IMR-90 (cell line): ENCODE results near the gene AGK. TPM values are rescaled to one million over a fixed set of nuclear protein-coding genes. Genes with fewer than 3 reads are reported as not detected.

Experiments used
- ATAC-seq: fragments of 200-7000 bp; cut with Tn5 transposase; 2 replicates; pipeline ENCODE4 v1.9.1; 2020; ENCODE audit warnings: low read depth, mild to moderate bottlenecking, moderate library complexity
- BruUV-seq: library from RNA; stranded (reverse); fragments of 400-500 nt; replicated peaks from 2 replicates; lab custom pipeline; 2021; lab: Mats Ljungman, UMichigan
- CTCF ChIA-PET: fragments of 300-600 bp; formaldehyde crosslinking; extraction: SDS; loops from one replicate; lab custom pipeline; 2021; ENCODE audit warnings: antibody characterized with exemption; lab: Yijun Ruan, JAX
- POLR2A ChIA-PET: fragments of 300-600 bp; sonication (Branson Sonifier 250); formaldehyde crosslinking; loops from one replicate; lab custom pipeline; 2022; ENCODE audit warnings: antibody characterized with exemption; ENCODE audit not compliant: unreplicated experiment; lab: Charles Lee
- DNase-seq: peaks from one replicate; pipeline ENCODE4 v3.0.0; 2013
- H2AFZ ChIP-seq: replicated peaks from 2 replicates; pipeline ENCODE3; 2013; ENCODE audit warnings: low read length, mild to moderate bottlenecking; ENCODE audit not compliant: poor library complexity
- H2AK5ac ChIP-seq: 2 replicates; pipeline ENCODE4 v1.6.1; 2013; ENCODE audit warnings: low read depth, low read length, inconsistent platforms
- H2AK9ac ChIP-seq: replicated peaks from 2 replicates; pipeline ENCODE3; 2013; ENCODE audit warnings: mild to moderate bottlenecking, low read depth, low read length, moderate library complexity; ENCODE audit not compliant: poor library complexity
- H2BK120ac ChIP-seq: 2 replicates; pipeline ENCODE4 v1.6.1; 2013; ENCODE audit warnings: low read depth, low read length, inconsistent platforms
- H2BK15ac ChIP-seq: 3 replicates; pipeline ENCODE4 v1.6.1; 2013; ENCODE audit warnings: low read depth, low read length, inconsistent platforms
- H2BK20ac ChIP-seq: 2 replicates; pipeline ENCODE4 v1.6.1; 2013; ENCODE audit warnings: low read depth, mild to moderate bottlenecking, inconsistent platforms, low read length, moderate library complexity
- H2BK5ac ChIP-seq: 2 replicates; pipeline ENCODE4 v1.6.1; 2013; ENCODE audit warnings: mild to moderate bottlenecking, low read depth, low read length, inconsistent platforms; ENCODE audit not compliant: poor library complexity, severe bottlenecking
- H3K14ac ChIP-seq: replicated peaks from 2 replicates; pipeline ENCODE4 v1.6.1; 2013; ENCODE audit warnings: low read depth, low read length, inconsistent platforms
- H3K18ac ChIP-seq: 2 replicates; pipeline ENCODE4 v1.6.1; 2013; ENCODE audit warnings: low read depth, low read length, control low read depth
- H3K23ac ChIP-seq: 2 replicates; pipeline ENCODE4 v1.6.1; 2013; ENCODE audit warnings: low read depth, low read length, inconsistent platforms
- H3K27ac ChIP-seq: 2 replicates; pipeline ENCODE4 v1.5.1; 2013; ENCODE audit warnings: mild to moderate bottlenecking, control low read depth, low read length; ENCODE audit not compliant: insufficient read depth
- H3K27me3 ChIP-seq: 2 replicates; pipeline ENCODE4 v1.6.1; 2013; ENCODE audit warnings: low read length; ENCODE audit not compliant: control insufficient read depth, insufficient read depth
- H3K36me3 ChIP-seq: 2 replicates; pipeline ENCODE4 v1.6.1; 2013; ENCODE audit warnings: low read length, mixed read lengths; ENCODE audit not compliant: control insufficient read depth, insufficient read depth
- H3K4ac ChIP-seq: 2 replicates; pipeline ENCODE4 v1.6.1; 2013; ENCODE audit warnings: low read depth, low read length, inconsistent platforms
- H3K4me1 ChIP-seq: 2 replicates; pipeline ENCODE4 v1.6.1; 2013; ENCODE audit warnings: low read length, mixed read lengths; ENCODE audit not compliant: control insufficient read depth, insufficient read depth
- H3K4me2 ChIP-seq: 2 replicates; pipeline ENCODE4 v1.6.1; 2013; ENCODE audit warnings: low read depth, mild to moderate bottlenecking, control low read depth, low read length, moderate library complexity
- H3K4me3 ChIP-seq: 2 replicates; pipeline ENCODE4 v1.5.1; 2013; ENCODE audit warnings: low read depth, mild to moderate bottlenecking, control low read depth, low read length, moderate library complexity; ENCODE audit not compliant: insufficient read depth
- H3K56ac ChIP-seq: 2 replicates; pipeline ENCODE4 v1.6.1; 2013; ENCODE audit warnings: low read length, inconsistent platforms; ENCODE audit not compliant: insufficient read depth; ENCODE audit errors: extremely low read depth
- H3K79me1 ChIP-seq, 2 experiments: 2 replicates each; pipeline ENCODE4 v1.6.1; 2013; ENCODE audit warnings: low read length in 2 of 2, inconsistent platforms in 1 of 2, low read depth in 1 of 2
- H3K9ac ChIP-seq: 2 replicates; pipeline ENCODE4 v1.6.1; 2013; ENCODE audit warnings: low read depth, low read length, control low read depth
- H3K9me1 ChIP-seq: 2 replicates; pipeline ENCODE4 v1.6.1; 2013; ENCODE audit warnings: low read length, inconsistent platforms; ENCODE audit not compliant: insufficient read depth
- H3K9me3 ChIP-seq: 2 replicates; pipeline ENCODE4 v1.6.1; 2013; ENCODE audit warnings: low read length; ENCODE audit not compliant: control insufficient read depth, insufficient read depth
- H4K20me1 ChIP-seq: 2 replicates; pipeline ENCODE4 v1.6.1; 2013; ENCODE audit warnings: low read length, inconsistent platforms; ENCODE audit not compliant: insufficient read depth
- H4K5ac ChIP-seq: 2 replicates; pipeline ENCODE4 v1.6.1; 2013; ENCODE audit warnings: mild to moderate bottlenecking, low read depth, low read length, control low read depth
- H4K8ac ChIP-seq, 2 experiments: 2 replicates each; pipeline ENCODE4 v1.6.1; 2013; ENCODE audit warnings: low read depth in 2 of 2, low read length in 2 of 2, control low read depth in 1 of 2, inconsistent platforms in 1 of 2
- H4K91ac ChIP-seq: 2 replicates; pipeline ENCODE4 v1.6.1; 2013; ENCODE audit warnings: low read depth, low read length, inconsistent platforms; ENCODE audit not compliant: insufficient read depth
- BHLHE40 ChIP-seq: fragments of 150-350 bp; IDR thresholded peaks from 2 replicates; pipeline ENCODE4 v1.6.1; 2016; ENCODE audit warnings: mild to moderate bottlenecking, low read depth, low read length
- CEBPB ChIP-seq: IDR thresholded peaks from 2 replicates; pipeline ENCODE4 v1.6.1; 2012; ENCODE audit warnings: low read depth, low read length, improper control_type of control experiment
- CHD1 ChIP-seq: IDR thresholded peaks from 2 replicates; pipeline ENCODE4 v1.6.1; 2012; ENCODE audit warnings: low read depth, low read length, improper control_type of control experiment
- CTCF ChIP-seq: conservative IDR thresholded peaks from 2 replicates; pipeline ENCODE4 v1.5.1; 2012; ENCODE audit warnings: mild to moderate bottlenecking, low read depth, low read length, improper control_type of control experiment
- ELK1 ChIP-seq: fragments of 150-350 bp; IDR thresholded peaks from 2 replicates; pipeline ENCODE4 v1.6.1; 2016; ENCODE audit warnings: low read depth, mild to moderate bottlenecking, low read length, moderate library complexity, borderline replicate concordance
- FOS ChIP-seq: fragments of 150-350 bp; IDR thresholded peaks from 2 replicates; pipeline ENCODE4 v1.6.1; 2016; ENCODE audit warnings: low read depth, low read length
- MAFK ChIP-seq: IDR thresholded peaks from 2 replicates; pipeline ENCODE4 v1.6.1; 2012; ENCODE audit warnings: low read depth, low read length, improper control_type of control experiment
- MAZ ChIP-seq: IDR thresholded peaks from 2 replicates; pipeline ENCODE4 v1.6.1; 2012; ENCODE audit warnings: low read depth, mild to moderate bottlenecking, low read length, improper control_type of control experiment, moderate library complexity, borderline replicate concordance
- MXI1 ChIP-seq: IDR thresholded peaks from 2 replicates; pipeline ENCODE4 v1.6.1; 2012; ENCODE audit warnings: low read depth, mild to moderate bottlenecking, low read length, moderate library complexity, borderline replicate concordance
- NFE2L2 ChIP-seq: fragments of 150-350 bp; IDR thresholded peaks from 2 replicates; pipeline ENCODE4 v1.6.1; 2016; ENCODE audit warnings: low read depth, mild to moderate bottlenecking, low read length
- POLR2A ChIP-seq: IDR thresholded peaks from 2 replicates; pipeline ENCODE4 v1.6.1; 2012; ENCODE audit warnings: mild to moderate bottlenecking, low read depth, low read length
- RAD21 ChIP-seq: IDR thresholded peaks from 2 replicates; pipeline ENCODE4 v1.6.1; 2012; ENCODE audit warnings: low read length, improper control_type of control experiment
- RCOR1 ChIP-seq: IDR thresholded peaks from 2 replicates; pipeline ENCODE4 v1.6.1; 2012; ENCODE audit warnings: mild to moderate bottlenecking, low read length, improper control_type of control experiment; ENCODE audit not compliant: insufficient replicate concordance
- RFX5 ChIP-seq: IDR thresholded peaks from 2 replicates; pipeline ENCODE4 v1.8.0; 2012; ENCODE audit warnings: low read depth, mild to moderate bottlenecking, low read length, moderate library complexity
- SMC3 ChIP-seq: fragments of 150-350 bp; IDR thresholded peaks from 2 replicates; pipeline ENCODE4 v1.6.1; 2016; ENCODE audit warnings: low read depth, mild to moderate bottlenecking, antibody characterized with exemption, low read length, moderate library complexity
- WGBS, 2 experiments: methylation state at CpG; one replicate each; pipeline versions ENCODE4 v1.1.5 to v1.1.7; 2013; ENCODE audit warnings: missing lambda C conversion rate in 2 of 2; ENCODE audit not compliant: insufficient read length in 1 of 2; ENCODE audit errors: extremely low coverage in 2 of 2; 5-methylcytosine and 5-hydroxymethylcytosine counted together
- dilution Hi-C: fragments of 300-500 bp; cut with HindIII; formaldehyde crosslinking; loops from one replicate; pipeline ENCODE4 v1.14.3; 2018; ENCODE audit warnings: low sequenced_read_pairs; ENCODE audit not compliant: unreplicated experiment
- in situ Hi-C: fragments of 300-500 bp; cut with MboI; formaldehyde crosslinking; loops from 3 replicates; pipeline ENCODE4 v1.14.3; 2019; ENCODE audit warnings: low sequenced_read_pairs, inconsistent platforms, mixed read lengths
- intact Hi-C: fragments of 100-400 bp; cut with micrococcal nuclease; formaldehyde crosslinking; loops from 2 replicates; pipeline ENCODE4 v1.10.0; 2022
- polyA plus RNA-seq, 3 experiments: library from polyadenylated mRNA; depleted of rRNA; stranded (reverse); fragments of >200 nt; gene quantifications; 2 replicates each; pipeline ENCODE4 v1.2.3, GENCODE V29; 2012; ENCODE audit warnings: low replicate concordance in 1 of 3
- total RNA-seq: library from RNA; depleted of rRNA; stranded (reverse); fragments of >200 nt; gene quantifications from 2 replicates; pipeline ENCODE4 v1.2.3, GENCODE V29; 2012

The AGK gene
- total and polyA plus RNA-seq, 2 of the 4 experiments (the other 2 are of a cell fraction) = 35.5 to 37.3 TPM

- no peak overlapping the region for H3K27ac ChIP-seq
- H3K4me1 ChIP-seq = no peaks in the 10 kb centered on the region
- H3K27me3 ChIP-seq = no peaks in the 10 kb centered on the region
- H4K8ac ChIP-seq = no peak overlapping the region
- no peak overlapping the region for H3K23ac ChIP-seq
- H3K56ac ChIP-seq = no peak overlapping the region
- no peak overlapping the region for H2AFZ ChIP-seq
- H3K14ac ChIP-seq = no peak overlapping the region
- intact Hi-C loops (no loop called here), dilution Hi-C loops (no loop called here), in situ Hi-C loops (no loop called here)
- no peaks in the 10 kb centered on the region for H3K9me3 ChIP-seq
- no peak overlapping the region for H3K18ac ChIP-seq
- H2BK5ac ChIP-seq = no peak overlapping the region
- WGBS, 2 experiments = no CpG with 5 or more reads among the region's 6 CpGs
- DNase-seq = no peak
- H3K36me3 ChIP-seq = peaks cover 11% of the 10 kb centered on the region
- POLR2A ChIA-PET = interaction anchor here (0.6 kb wide), 2 partner anchors 12 to 864 kb away, joined by 3 to 7 read pairs; no protein-coding TSS in a partner anchor
- H4K91ac ChIP-seq = no peak overlapping the region
- no peak overlapping the region for H2BK120ac ChIP-seq
- no peak overlapping the region for H2BK15ac ChIP-seq
- H3K4ac ChIP-seq = no peak overlapping the region
- H3K4me3 ChIP-seq = no peak overlapping the region
- no peak overlapping the region for H2BK20ac ChIP-seq
- no peaks in the 10 kb centered on the region for H3K9me1 ChIP-seq
- H2AK9ac ChIP-seq = no peak overlapping the region
- no peaks in the 10 kb centered on the region for H4K20me1 ChIP-seq
- no peak overlapping the region for H3K4me2 ChIP-seq
- H4K5ac ChIP-seq = no peak overlapping the region
- CTCF ChIA-PET = interaction anchor here (0.7 to 1.8 kb wide), 4 partner anchors 12 to 402 kb away, joined by 3 to 8 read pairs (median 4); no protein-coding TSS in a partner anchor
- no peaks in the 10 kb centered on the region for H3K79me1 ChIP-seq
- no peak for ATAC-seq
- BruUV-seq = no TSS peak
- H3K9ac ChIP-seq = no peak overlapping the region
- H2AK5ac ChIP-seq = no peak overlapping the region
- TF ChIP-seq MAZ = no peak
- TF ChIP-seq MAFK = no peak
- no peak for TF ChIP-seq CTCF
- no peak for TF ChIP-seq SMC3
- no peak for TF ChIP-seq RFX5
- TF ChIP-seq MXI1 = no peak
- no peak for TF ChIP-seq CHD1
- no peak for TF ChIP-seq RCOR1
- no peak for TF ChIP-seq BHLHE40
- no peak for TF ChIP-seq FOS
- TF ChIP-seq NFE2L2 = no peak
- TF ChIP-seq POLR2A = no peak
- TF ChIP-seq RAD21 = no peak
- no peak for TF ChIP-seq ELK1
- no peak for TF ChIP-seq CEBPB
These were observed 97.3 kb downstream of the AGK start for GRCh38 chr7:141648276-141649114.
